AG09309 (cell line): ENCODE measurements around the gene RASA1.

Source experiments
- DNase-seq: peaks from one replicate; pipeline ENCODE4 v3.0.0-alpha.2; 2010; ENCODE audit warnings: low read depth
- H3K4me3 ChIP-seq: 2 replicates; pipeline ENCODE4 v1.5.1; 2011; ENCODE audit warnings: mild to moderate bottlenecking, low read depth, low read length, moderate library complexity; ENCODE audit not compliant: control insufficient read depth
- CTCF ChIP-seq: IDR thresholded peaks from 2 replicates; pipeline ENCODE4 v1.5.1; 2011; ENCODE audit warnings: mild to moderate bottlenecking, low read depth, low read length, inconsistent platforms; ENCODE audit not compliant: insufficient read depth, control insufficient read depth; ENCODE audit errors: missing control alignments

RASA1 gene

DNA sequence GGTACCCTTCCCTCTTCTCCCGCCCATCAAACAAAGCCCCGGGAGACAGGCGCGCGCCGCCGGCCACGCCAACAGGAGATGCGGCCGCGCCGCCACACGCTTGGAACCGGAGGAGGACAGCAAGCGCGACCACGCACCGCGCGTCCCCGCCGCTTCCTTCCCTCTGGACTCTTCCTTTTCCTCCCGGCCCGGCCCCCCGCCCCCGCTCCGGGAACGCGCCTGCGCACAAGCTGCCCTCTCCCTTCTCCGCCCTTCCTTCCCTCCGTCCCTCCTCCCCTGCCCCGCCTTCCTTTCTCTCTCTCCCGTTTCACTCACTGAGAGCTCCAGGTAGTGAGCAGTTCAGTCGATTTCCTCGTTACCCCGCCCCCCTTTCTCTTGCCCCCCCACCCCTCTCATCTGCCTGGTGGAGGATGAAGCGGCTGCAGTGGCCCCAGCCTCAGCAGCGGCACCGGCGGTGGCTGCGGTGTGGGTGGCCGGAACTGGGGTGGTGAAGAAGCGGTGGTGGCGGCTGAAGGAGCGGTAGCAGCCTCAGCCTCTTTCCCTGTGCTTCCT lies at the start of gene RASA1:
RASA1 (plus strand) TSS at position 310 of the 552 bp plus-strand sequence. CDS start 569 bp downstream, outside the sequence.
- peak within 1 kb of the TSS; percentile 99 for H3K4me3 ChIP-seq
- TF ChIP-seq CTCF, result no peak
- peak; percentile 62 for DNase-seq

DNA sequence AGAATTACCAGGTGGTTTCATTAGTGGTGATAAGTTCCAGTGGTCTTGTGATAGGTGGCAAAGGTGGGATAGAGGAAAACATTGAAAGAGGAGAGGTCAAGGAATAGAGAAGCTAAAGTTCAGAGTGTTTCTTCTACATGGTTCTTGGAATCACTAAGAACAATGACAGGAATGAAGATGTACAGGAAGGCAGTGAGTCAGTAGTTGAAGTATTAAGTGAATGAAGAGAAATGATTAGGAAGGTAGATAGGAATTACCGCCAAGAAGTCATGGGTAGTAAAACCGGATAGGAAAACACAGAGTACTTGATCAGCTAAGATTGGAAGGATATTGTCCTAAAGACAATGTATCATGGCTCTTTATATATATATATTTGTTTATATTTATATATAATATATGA lies 37.9 kb upstream of the RASA1 start:
- no peak overlapping the region for H3K4me3 ChIP-seq
- DNase-seq, result no peak
- no peak for TF ChIP-seq CTCF

- H3K4me3 ChIP-seq, result no peak overlapping the region
- DNase-seq, result no peak
- no peak for TF ChIP-seq CTCF
Observed at GRCh38 chr5:87231037-87231808, 36.5 kb upstream of the RASA1 start.

DNA sequence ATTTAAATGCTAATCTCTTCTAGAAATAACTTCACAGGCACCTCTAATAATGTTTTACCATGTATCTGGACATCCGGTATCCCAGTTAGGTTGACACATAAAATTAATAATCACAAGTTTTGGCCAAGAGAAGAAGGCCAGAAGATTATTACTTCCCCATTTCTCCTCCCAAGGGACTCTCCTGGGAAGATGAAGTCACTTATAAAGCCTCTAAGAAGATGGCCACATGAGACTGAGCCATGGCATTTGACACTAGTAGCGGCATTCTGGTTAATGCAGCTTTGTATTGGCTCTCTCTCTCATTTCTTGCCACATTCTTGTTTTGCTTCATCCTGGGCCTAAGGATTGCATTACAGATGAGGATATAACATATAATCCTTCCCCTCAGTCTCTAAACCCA lies 34.5 kb upstream of the RASA1 start:
- H3K4me3 ChIP-seq, result no peak overlapping the region
- TF ChIP-seq CTCF, result no peak
- no peak for DNase-seq

DNA sequence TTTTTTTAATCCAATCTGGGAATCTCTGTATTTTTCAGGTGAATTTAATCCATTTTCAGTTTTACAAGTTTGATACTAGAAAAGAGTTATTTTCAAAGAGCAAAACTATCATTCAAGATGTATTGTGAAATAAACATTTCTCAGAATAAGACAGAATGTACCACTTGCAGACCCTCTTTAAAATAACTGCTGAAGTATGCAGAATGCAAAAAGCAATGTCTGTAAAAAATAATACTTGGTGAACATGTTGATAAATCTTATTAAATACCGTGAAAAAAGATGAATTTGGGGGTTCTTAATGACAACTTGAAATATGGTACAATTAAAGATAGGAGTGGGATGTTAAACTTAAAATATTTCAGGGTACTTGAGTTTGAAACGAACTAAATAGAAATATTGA lies 26.1 kb upstream of the RASA1 start:
- H3K4me3 ChIP-seq, result no peak overlapping the region
- TF ChIP-seq CTCF, result no peak
- DNase-seq, result no peak

DNA sequence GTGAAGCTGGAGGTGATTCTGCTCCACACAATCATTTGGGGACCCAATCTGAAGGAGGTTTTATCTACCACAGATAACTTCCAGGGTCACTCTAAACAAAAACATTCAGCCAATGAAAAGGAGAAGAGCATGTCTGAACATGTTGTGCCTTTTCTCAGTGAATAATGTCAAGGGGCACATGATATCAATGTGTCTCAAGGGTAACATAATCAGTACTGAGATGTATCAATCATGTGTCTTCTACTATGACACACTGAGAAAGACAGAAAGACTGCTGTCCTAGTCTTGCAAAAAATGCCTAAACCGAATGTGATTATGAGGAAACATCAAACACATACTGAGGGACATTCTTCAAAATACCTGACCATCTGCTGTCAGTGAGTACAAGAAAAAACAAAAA lies 25.4 kb upstream of the RASA1 start:
- H3K4me3 ChIP-seq, result no peak overlapping the region
- TF ChIP-seq CTCF, result no peak
- DNase-seq, result no peak
